ENCODE measurements around the gene CRMP1.

- TF ChIP-seq YY1 (IDR thresholded peaks at IDR 0.05; ENCODE audit: insufficient read depth, insufficient read length) (no peak), SUZ12 (IDR thresholded peaks at IDR 0.05; ENCODE audit: extremely low read depth, insufficient read depth, insufficient read length) (no peak), ZNF274 (IDR thresholded peaks at IDR 0.05; ENCODE audit: low read depth, low read length) (no peak)
These were observed 105.6 kb downstream of the CRMP1 start for GRCh38 chr4:5787311-5787710.

Data from NT2/D1 (cell line).